ENCODE results near the gene UBE2J2. TPM values are rescaled to one million over a fixed set of nuclear protein-coding genes. Genes with fewer than 3 reads are reported as not detected.

The UBE2J2 gene
- total and polyA plus RNA-seq, 10 donors, result 39.1 to 69.7 (median 55.3) TPM

- Histone ChIP-seq H3K27me3 (replicated peaks in 1 of 7) (no peaks in the 10 kb centered on the region), H3K4me1 (peaks cover 27 to 50% (median 33%) of the 10 kb centered on the region in 6 donors), H3K9me3 (no peaks in the 10 kb centered on the region), H3K36me3 (peaks cover 0 to 18% (median 4%) of the 10 kb centered on the region in 6 donors), H3K27ac (no peak overlapping the region), H3K4me3 (no peak overlapping the region)
- DNase-seq, result no peak
- TF ChIP-seq POLR2A (IDR thresholded peaks at IDR 0.05) (no peak), CTCF (IDR thresholded peaks at IDR 0.05 in 8 of 11, conservative IDR thresholded peaks at IDR 0.05 in 3 of 11) (peak in 5 of 11 experiments; percentile 23 to 59 (median 37))
- 85 to 95% (median 91%) methylated on average over 6 to 9 of the region's 9 CpGs for WGBS, 5 donors
- intact Hi-C loops (cut with DNase I; ENCODE audit: low total_unique reads), result no loop called here
Measured at GRCh38 chr1:1302006-1302430, 28.4 kb upstream of the UBE2J2 start.

- H3K4me1 ChIP-seq, result peaks cover 11 to 33% (median 17%) of the 10 kb centered on the region in 6 donors
- intact Hi-C loops (cut with DNase I; ENCODE audit: low total_unique reads), result no loop called here
- WGBS, 5 donors, result 83 to 90% (median 87%) methylated on average over 11 to 12 of the region's 12 CpGs
- H3K36me3 ChIP-seq, result peaks cover 0 to 35% (median 4%) of the 10 kb centered on the region in 6 donors
- TF ChIP-seq POLR2AphosphoS5 (IDR thresholded peaks at IDR 0.05) (peak in 1 of 3 donors; percentile 7), CTCF (IDR thresholded peaks at IDR 0.05 in 8 of 11, conservative IDR thresholded peaks at IDR 0.05 in 3 of 11) (no peak)
- H3K4me3 ChIP-seq, result no peak overlapping the region
- H3K27ac ChIP-seq, result no peak overlapping the region
- H3K27me3 ChIP-seq (replicated peaks in 1 of 7), result no peaks in the 10 kb centered on the region
- H3K9me3 ChIP-seq, result no peaks in the 10 kb centered on the region
- DNase-seq, result no peak
Measured at GRCh38 chr1:1300352-1300739, 26.7 kb upstream of the UBE2J2 start.

GRCh38 chr1:1299686-1300351 is 26.2 kb upstream of the UBE2J2 start:
- Histone ChIP-seq H3K27ac (no peak overlapping the region), H3K27me3 (replicated peaks in 1 of 7) (no peaks in the 10 kb centered on the region), H3K4me3 (no peak overlapping the region), H3K36me3 (peaks cover 0 to 40% (median 7%) of the 10 kb centered on the region in 6 donors), H3K4me1 (peaks cover 5 to 28% (median 11%) of the 10 kb centered on the region in 6 donors), H3K9me3 (no peaks in the 10 kb centered on the region)
- no peak for DNase-seq
- 82 to 91% (median 88%) methylated on average over 21 to 22 of the region's 22 CpGs for WGBS, 5 donors
- TF ChIP-seq POLR2AphosphoS5 (IDR thresholded peaks at IDR 0.05) (no peak), CTCF (IDR thresholded peaks at IDR 0.05 in 8 of 11, conservative IDR thresholded peaks at IDR 0.05 in 3 of 11) (peak in 5 of 11 experiments; percentile 11 to 46 (median 36))
- intact Hi-C loops (cut with DNase I; ENCODE audit: low total_unique reads), result no loop called here

- Histone ChIP-seq H3K4me3 (no peak overlapping the region), H3K9me3 (no peaks in the 10 kb centered on the region), H3K4me1 (peaks cover 0 to 21% (median 5%) of the 10 kb centered on the region in 6 donors), H3K27me3 (replicated peaks in 1 of 7) (no peaks in the 10 kb centered on the region), H3K27ac (no peak overlapping the region), H3K36me3 (peaks cover 0 to 48% (median 7%) of the 10 kb centered on the region in 6 donors)
- intact Hi-C loops (cut with DNase I; ENCODE audit: low total_unique reads), result no loop called here
- 72 to 79% (median 75%) methylated on average over 7 to 30 of the region's 30 CpGs for WGBS, 5 donors
- no peak for DNase-seq
- TF ChIP-seq CTCF (IDR thresholded peaks at IDR 0.05 in 8 of 11, conservative IDR thresholded peaks at IDR 0.05 in 3 of 11), result no peak
- TF ChIP-seq POLR2AphosphoS5 (IDR thresholded peaks at IDR 0.05), result peak in 1 of 3 donors; percentile 19
- TF ChIP-seq POLR2A (IDR thresholded peaks at IDR 0.05), result no peak
Measured at GRCh38 chr1:1298861-1299685, 25.4 kb upstream of the UBE2J2 start.

Data from spleen (tissue), 11 donors.